ENCODE results near the gene PDE6C.

Gene PDE6C

DNA sequence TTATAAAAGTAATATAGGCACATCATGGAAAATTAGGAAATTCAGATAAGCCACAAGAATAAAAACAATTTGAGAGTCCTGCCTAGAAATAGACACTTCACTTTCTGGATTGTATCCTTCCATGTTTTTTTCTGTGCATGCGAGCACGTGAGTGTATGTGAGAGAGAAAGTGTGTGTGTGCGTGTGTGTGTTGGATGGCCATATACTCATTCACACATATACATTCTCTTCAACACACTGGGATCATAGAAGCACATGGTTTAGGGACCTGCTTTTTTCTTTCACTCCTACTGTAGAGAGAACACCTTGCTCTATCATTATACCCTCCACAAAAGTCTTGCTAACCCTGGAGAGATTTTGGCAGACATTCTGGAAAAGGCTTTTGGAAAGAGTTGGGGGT lies 38.4 kb upstream of the PDE6C start:
- no peak for DNase-seq (ENCODE audit: low read depth, low spot score)
- Histone ChIP-seq H3K27ac (no peak overlapping the region), H3K9ac (ENCODE audit: insufficient read length) (no peak overlapping the region), H3K9me3 (ENCODE audit: low read depth, low read length) (no peaks in the 10 kb centered on the region), H3K36me3 (ENCODE audit: insufficient read depth, low read length) (no peaks in the 10 kb centered on the region), H3K4me3 (no peak overlapping the region)
- TF ChIP-seq FOXP2 (optimal IDR thresholded peaks at IDR 0.05; ENCODE audit: control extremely low read depth, extremely low read length, insufficient read depth): no peak
- no peak for TF ChIP-seq EZH2 (IDR thresholded peaks at IDR 0.05)
- TF ChIP-seq POLR2AphosphoS5 (IDR thresholded peaks at IDR 0.05; ENCODE audit: borderline replicate concordance, low read depth, low read length): no peak

- H3K27ac ChIP-seq: no peak overlapping the region
- no peaks in the 10 kb centered on the region for H3K36me3 ChIP-seq (ENCODE audit: insufficient read depth, low read length)
- no peaks in the 10 kb centered on the region for H3K9me3 ChIP-seq (ENCODE audit: low read depth, low read length)
- no peak overlapping the region for H3K9ac ChIP-seq (ENCODE audit: insufficient read length)
- H3K4me3 ChIP-seq: no peak overlapping the region
- no peak for TF ChIP-seq POLR2AphosphoS5 (IDR thresholded peaks at IDR 0.05; ENCODE audit: borderline replicate concordance, low read depth, low read length)
- TF ChIP-seq FOXP2 (optimal IDR thresholded peaks at IDR 0.05; ENCODE audit: control extremely low read depth, extremely low read length, insufficient read depth): no peak
- no peak for TF ChIP-seq EZH2 (IDR thresholded peaks at IDR 0.05)
- no peak for DNase-seq (ENCODE audit: low read depth, low spot score)
Observed at GRCh38 chr10:93576888-93577287, 35.4 kb upstream of the PDE6C start.

- H3K36me3 ChIP-seq (ENCODE audit: insufficient read depth, low read length): no peaks in the 10 kb centered on the region
- H3K9me3 ChIP-seq (ENCODE audit: low read depth, low read length): no peaks in the 10 kb centered on the region
- no peak overlapping the region for H3K27ac ChIP-seq
- no peak for DNase-seq (ENCODE audit: low read depth, low spot score)
- TF ChIP-seq POLR2AphosphoS5 (IDR thresholded peaks at IDR 0.05; ENCODE audit: borderline replicate concordance, low read depth, low read length): no peak
- no peak for TF ChIP-seq EZH2 (IDR thresholded peaks at IDR 0.05)
- TF ChIP-seq FOXP2 (optimal IDR thresholded peaks at IDR 0.05; ENCODE audit: control extremely low read depth, extremely low read length, insufficient read depth): no peak
- no peak overlapping the region for H3K9ac ChIP-seq (ENCODE audit: insufficient read length)
- H3K4me3 ChIP-seq: no peak overlapping the region
Observed at GRCh38 chr10:93577565-93577964, 34.8 kb upstream of the PDE6C start.

DNA sequence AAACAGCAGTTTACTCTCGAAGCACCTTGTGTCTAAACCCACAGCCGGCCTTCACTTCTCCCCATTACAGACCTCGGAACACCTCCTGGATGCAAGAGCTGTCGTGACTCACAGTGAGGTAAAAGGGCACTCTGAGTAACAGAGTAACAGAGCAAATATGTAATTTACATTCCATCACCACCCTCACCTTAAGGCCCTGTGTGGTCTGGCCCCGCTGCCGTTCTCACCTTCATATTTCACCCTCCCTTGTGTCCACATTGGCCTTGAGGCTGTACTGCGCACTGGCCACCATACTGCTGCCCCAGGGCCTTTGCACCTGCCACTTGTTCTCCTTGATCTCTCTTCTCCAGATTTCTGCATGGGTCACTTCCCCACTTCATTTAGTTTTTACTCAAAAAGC lies 33.2 kb upstream of the PDE6C start:
- Histone ChIP-seq H3K4me3 (no peak overlapping the region), H3K36me3 (ENCODE audit: insufficient read depth, low read length) (no peaks in the 10 kb centered on the region), H3K9me3 (ENCODE audit: low read depth, low read length) (no peaks in the 10 kb centered on the region), H3K27ac (no peak overlapping the region), H3K9ac (ENCODE audit: insufficient read length) (no peak overlapping the region)
- no peak for DNase-seq (ENCODE audit: low read depth, low spot score)
- TF ChIP-seq FOXP2 (optimal IDR thresholded peaks at IDR 0.05; ENCODE audit: control extremely low read depth, extremely low read length, insufficient read depth) (no peak), EZH2 (IDR thresholded peaks at IDR 0.05) (no peak), POLR2AphosphoS5 (IDR thresholded peaks at IDR 0.05; ENCODE audit: borderline replicate concordance, low read depth, low read length) (no peak)

DNA sequence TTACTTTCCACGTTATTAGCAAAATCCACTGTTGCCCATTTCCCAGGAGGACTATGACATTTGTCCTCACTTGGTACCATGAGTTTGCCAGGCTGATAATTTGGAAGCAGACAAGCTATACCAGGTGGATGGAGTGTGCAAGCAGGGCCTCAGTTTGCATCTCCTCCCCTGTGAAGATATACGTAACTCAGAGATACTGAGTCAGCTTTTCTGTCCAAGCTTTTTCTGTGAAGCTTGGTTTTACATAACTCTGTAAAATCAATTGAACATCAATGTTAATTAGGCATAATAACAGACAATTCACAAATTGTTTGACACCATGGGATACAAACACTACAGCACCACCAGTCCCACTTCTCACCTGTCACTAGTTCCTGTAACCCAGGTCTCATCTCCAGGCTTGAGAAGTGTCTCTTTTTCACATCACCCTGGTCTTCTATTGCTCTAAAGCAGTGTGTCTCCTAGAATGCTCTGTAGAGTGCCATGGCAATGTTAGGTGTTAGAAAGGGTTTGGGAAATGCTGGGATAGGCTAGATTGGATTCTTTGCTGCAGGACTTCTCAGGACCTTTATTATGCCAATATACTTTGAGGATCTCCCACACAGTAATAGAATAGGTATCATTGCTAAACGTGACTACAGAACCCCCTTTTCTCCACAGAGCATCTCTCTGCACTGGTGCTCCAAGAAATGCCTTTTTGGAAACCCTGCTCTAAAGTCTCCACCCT lies 32.2 kb upstream of the PDE6C start:
- no peak overlapping the region for H3K4me3 ChIP-seq
- DNase-seq (ENCODE audit: low read depth, low spot score): no peak
- no peak overlapping the region for H3K27ac ChIP-seq
- no peak overlapping the region for H3K9ac ChIP-seq (ENCODE audit: insufficient read length)
- TF ChIP-seq FOXP2 (optimal IDR thresholded peaks at IDR 0.05; ENCODE audit: control extremely low read depth, extremely low read length, insufficient read depth): no peak
- TF ChIP-seq EZH2 (IDR thresholded peaks at IDR 0.05): no peak
- no peak for TF ChIP-seq POLR2AphosphoS5 (IDR thresholded peaks at IDR 0.05; ENCODE audit: borderline replicate concordance, low read depth, low read length)
- H3K36me3 ChIP-seq (ENCODE audit: insufficient read depth, low read length): no peaks in the 10 kb centered on the region
- H3K9me3 ChIP-seq (ENCODE audit: low read depth, low read length): no peaks in the 10 kb centered on the region

- Histone ChIP-seq H3K36me3 (ENCODE audit: insufficient read depth, low read length) (no peaks in the 10 kb centered on the region), H3K9ac (ENCODE audit: insufficient read length) (no peak overlapping the region), H3K27ac (no peak overlapping the region), H3K4me3 (no peak overlapping the region), H3K9me3 (ENCODE audit: low read depth, low read length) (no peaks in the 10 kb centered on the region)
- no peak for DNase-seq (ENCODE audit: low read depth, low spot score)
- no peak for TF ChIP-seq EZH2 (IDR thresholded peaks at IDR 0.05)
- no peak for TF ChIP-seq FOXP2 (optimal IDR thresholded peaks at IDR 0.05; ENCODE audit: control extremely low read depth, extremely low read length, insufficient read depth)
- TF ChIP-seq POLR2AphosphoS5 (IDR thresholded peaks at IDR 0.05; ENCODE audit: borderline replicate concordance, low read depth, low read length): no peak
Observed at GRCh38 chr10:93580828-93581227, 31.5 kb upstream of the PDE6C start.

- no peak for DNase-seq (ENCODE audit: low read depth, low spot score)
- no peak overlapping the region for H3K27ac ChIP-seq
- TF ChIP-seq FOXP2 (optimal IDR thresholded peaks at IDR 0.05; ENCODE audit: control extremely low read depth, extremely low read length, insufficient read depth): no peak
- TF ChIP-seq EZH2 (IDR thresholded peaks at IDR 0.05): no peak
- no peak for TF ChIP-seq POLR2AphosphoS5 (IDR thresholded peaks at IDR 0.05; ENCODE audit: borderline replicate concordance, low read depth, low read length)
- H3K9ac ChIP-seq (ENCODE audit: insufficient read length): no peak overlapping the region
- no peaks in the 10 kb centered on the region for H3K9me3 ChIP-seq (ENCODE audit: low read depth, low read length)
- no peak overlapping the region for H3K4me3 ChIP-seq
- H3K36me3 ChIP-seq (ENCODE audit: insufficient read depth, low read length): no peaks in the 10 kb centered on the region
Observed at GRCh38 chr10:93584445-93584844, 27.9 kb upstream of the PDE6C start.

- Histone ChIP-seq H3K9me3 (ENCODE audit: low read depth, low read length) (no peaks in the 10 kb centered on the region), H3K27ac (no peak overlapping the region), H3K4me3 (no peak overlapping the region), H3K9ac (ENCODE audit: insufficient read length) (no peak overlapping the region), H3K36me3 (ENCODE audit: insufficient read depth, low read length) (no peaks in the 10 kb centered on the region)
- DNase-seq (ENCODE audit: low read depth, low spot score): no peak
- TF ChIP-seq EZH2 (IDR thresholded peaks at IDR 0.05) (no peak), FOXP2 (optimal IDR thresholded peaks at IDR 0.05; ENCODE audit: control extremely low read depth, extremely low read length, insufficient read depth) (no peak), POLR2AphosphoS5 (IDR thresholded peaks at IDR 0.05; ENCODE audit: borderline replicate concordance, low read depth, low read length) (no peak)
Observed at GRCh38 chr10:93589648-93590562, 22.4 kb upstream of the PDE6C start.

Data from SK-N-MC (cell line).